Stimulated activated CD4-positive, alpha-beta T cell treated with anti-CD3 and anti-CD28 coated beads, Interleukin-15, amount 100 ng/mL, for 1 hour (primary cell): ENCODE results near the gene CLEC10A.
"Not testable (repeated sequence)": the region's sequence is repeated elsewhere in the genome, so short reads cannot be mapped to it uniquely, and the experiment has no call there.

Source experiments
- DNase-seq, 2 donors: peaks; one replicate each; pipeline ENCODE4 v3.0.0-alpha.2; 2020; ENCODE audit warnings: low read depth in 1 of 2, low spot score in 1 of 2

Gene CLEC10A

DNA sequence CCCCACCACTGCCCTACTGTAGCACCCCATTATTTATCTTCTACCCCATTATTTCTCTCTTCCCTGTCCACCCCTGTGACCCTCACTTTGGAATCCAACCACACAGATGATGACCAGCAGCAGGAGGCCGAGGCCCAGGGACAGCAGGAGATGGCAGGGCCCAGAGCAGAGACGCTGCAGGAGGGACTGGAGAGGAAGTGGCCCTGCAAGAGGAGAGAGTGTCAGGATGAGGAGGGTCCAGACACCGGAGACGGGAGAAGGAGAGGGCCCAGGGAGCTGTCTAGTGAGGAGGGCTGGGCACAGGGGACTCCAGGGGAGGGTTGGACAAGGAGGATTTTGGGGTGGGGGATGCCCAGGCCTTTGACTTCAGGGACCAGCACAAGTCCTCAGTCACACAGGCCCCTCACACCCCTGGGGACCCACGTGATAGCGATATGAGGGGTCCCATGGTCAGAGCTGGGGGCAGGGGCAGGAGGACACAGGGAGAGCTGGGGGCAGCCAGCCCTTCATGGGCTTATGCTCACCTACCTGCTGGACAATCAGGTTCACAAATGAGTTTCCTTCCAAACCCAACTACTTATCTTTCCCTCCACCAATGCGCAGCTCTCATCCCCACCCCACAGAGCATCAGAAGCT, 2.0 kb downstream of the CLEC10A start:
- DNase-seq = no peak

DNA sequence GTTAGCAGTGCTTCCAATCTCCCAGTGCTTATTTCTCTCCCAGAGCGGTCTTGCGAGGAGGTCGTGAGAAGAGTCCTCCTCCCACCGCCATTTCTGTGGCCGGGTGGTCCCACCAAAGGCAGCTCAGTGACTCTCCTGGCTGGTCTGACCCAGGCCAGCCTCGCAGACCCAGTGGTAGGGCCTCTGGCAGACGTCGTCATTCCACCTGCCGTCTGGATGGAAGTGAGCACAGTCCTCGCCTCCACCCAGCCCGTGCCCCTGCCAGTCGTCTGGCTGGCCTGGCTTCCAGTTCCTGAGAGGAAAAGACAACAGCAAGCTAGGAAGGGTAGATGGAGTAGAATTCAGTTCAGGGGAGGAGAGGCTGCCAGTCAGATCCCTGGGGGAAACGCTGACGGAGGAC, 5.1 kb downstream of the CLEC10A start:
- DNase-seq = no peak

DNA sequence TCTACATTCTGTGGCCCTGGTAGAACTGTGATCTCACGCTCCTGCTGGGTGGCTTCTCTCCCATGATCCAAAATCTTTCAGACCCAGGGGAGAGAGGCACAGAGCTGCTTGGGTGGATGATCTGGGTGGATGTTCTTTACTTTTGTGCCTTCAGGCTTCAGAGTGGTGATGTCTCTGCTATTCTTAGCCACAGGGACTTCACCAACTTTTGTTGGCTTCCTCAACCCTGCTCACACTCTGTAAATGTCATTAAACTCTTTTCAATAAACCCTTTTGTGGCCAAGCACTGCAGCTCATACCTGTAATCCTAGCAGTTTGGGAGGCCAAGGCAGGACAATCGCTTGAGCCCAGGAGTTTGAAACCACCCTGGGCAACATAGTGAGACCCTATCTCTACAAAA, 7.6 kb downstream of the CLEC10A start:
- DNase-seq = no peak

DNA sequence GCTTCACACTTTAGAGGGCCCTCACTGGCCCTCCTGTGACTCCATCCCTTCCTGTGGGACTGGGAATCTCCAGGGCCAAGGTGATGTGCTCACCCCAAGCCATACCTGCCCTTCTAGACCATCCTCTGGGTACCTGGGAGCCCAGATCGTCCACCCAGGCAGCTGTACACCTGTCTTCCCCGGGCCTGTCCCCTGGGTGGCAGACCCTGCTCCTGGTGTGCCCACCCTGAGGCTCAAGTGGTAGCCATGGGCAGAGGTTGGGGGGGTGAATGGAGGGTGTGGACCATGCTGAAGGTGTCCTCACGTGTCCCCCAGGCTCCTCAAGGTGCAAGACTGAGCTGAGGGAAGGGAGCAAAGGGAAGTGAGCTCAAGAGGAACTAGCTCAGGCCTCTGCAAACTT, 9.3 kb downstream of the CLEC10A start:
- no peak for DNase-seq

DNA sequence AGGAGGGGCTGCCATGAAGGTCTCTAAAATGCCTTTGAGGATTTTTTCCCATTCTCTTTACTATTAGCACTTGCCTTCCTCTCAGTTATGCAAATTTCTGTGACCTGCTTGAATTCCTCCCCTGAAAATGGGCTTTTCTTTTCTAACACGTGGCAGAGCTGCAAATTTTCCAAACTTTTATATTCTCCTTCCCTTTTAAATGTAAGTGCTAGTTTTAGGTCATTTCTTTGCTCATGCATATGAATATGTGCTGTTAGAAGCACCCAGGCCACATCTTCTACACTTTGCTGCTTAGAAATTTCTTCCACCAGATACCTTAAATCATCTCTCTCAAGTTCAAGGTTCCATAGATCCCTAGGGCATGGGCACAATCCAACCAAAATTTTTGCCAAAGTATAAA, 11.8 kb downstream of the CLEC10A start:
- DNase-seq = no peak

DNA sequence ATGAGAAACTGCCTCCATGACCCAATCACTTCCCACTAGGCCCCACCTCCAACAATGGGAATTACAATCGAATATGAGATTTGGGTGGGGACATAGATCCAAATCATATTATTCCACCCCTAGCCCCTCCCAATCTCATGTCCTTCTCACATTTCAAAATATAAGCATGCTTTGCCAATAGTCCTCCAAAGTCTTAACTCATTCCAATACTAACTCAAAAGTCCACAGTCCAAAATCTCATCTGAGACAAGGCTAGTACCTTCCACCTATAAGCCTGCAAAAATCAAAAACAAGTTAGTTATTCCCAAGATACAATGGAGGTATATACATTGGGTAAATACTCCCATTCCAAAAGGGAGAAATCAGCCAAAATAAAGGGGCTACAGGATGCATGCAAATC, 12.9 kb downstream of the CLEC10A start:
- DNase-seq = no peak

GRCh38 chr17:7064261-7064660, 15.8 kb downstream of the CLEC10A start:
- no peak for DNase-seq

DNA sequence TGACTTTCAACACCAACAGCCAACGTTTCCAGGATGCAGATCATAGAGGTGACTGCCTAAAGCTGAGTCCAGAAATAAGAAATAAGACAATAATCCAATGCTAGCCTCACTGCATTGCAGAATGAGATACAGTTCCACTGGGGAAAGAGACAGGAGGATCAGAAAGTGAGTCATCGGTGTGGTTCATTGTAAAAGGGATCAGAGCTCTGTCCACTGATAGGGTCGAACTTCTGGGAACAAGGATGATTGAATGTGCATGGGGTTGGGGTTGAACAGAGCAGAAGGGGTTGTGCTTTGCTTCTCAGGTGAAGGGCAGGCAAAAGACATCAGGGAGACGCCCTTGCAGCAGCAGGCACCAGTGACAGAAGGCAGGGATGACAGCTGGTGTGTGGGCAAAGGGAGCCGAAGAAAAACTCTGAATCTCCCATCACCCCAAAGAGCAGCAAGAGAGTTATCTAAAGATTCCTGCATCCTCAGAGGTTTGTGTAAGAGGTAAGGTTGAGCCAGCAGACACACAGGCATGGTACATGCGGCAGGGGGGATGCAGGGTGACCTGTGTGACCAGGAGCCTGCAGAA, 16.4 kb downstream of the CLEC10A start:
- no peak for DNase-seq

DNA sequence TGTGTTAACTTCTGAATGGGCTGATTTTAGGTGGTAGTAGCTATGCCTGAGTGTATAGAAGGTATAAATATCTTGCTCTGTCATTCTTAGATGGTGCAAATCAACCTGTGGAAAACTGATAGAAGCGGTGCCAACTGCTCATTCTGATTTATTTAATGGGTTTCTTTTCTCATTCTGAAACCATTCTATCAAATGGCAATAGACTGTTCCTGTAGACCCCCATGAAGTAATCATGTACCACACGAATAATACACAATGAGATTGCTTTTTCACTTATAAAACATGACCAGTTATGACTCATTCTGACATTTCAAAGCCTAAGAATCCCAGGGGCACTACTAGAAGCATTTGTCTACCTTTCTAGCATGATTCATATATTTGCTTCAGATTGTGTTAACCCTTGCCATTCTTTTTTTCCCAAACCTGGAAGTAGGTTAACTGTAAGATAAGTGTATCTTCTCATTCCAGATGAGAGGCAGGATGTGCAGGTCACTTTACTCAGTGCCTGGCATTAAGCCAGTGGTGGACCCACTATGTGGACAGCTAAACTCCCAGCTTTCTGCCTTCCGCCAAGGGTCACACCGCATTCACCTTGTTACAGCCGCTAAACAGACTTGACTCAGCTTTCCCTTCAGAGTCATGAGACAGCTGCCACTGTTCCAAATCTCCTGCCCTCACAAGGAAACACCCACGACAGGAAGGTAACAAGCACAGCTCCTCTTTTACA, 19.7 kb downstream of the CLEC10A start:
- DNase-seq = no peak

DNA sequence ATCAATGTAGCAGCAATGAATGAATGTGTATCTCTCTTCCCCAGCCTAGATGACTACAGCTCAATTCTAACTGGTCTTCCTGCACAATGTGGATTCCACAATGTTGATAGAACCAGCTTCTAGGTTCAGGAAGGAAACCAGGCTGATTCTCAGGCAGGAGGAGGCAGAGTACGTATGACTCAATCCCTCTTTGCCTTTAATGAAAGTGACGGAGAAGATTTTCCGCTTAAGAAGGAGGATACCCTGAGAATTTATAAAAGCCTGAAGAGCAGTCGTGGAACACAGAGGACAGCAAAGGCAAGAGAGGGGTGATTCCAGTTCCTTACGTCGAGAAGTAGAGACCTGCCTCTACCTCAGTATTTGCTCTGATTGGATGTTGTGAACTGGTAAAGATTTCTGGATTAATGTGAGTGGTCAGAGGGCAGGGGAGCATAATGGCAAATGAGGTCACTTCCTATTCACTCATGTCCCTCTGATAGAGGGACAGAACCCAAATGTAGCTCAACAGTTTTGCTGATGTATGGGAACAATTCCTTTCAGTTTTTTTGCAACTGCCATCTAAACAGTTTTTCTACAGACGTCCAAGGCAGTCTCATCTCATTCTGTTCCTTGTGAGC, 21.1 kb downstream of the CLEC10A start:
- DNase-seq = no peak

- DNase-seq = no peak
Measured at GRCh38 chr17:7056386-7056785, 23.7 kb downstream of the CLEC10A start.

DNA sequence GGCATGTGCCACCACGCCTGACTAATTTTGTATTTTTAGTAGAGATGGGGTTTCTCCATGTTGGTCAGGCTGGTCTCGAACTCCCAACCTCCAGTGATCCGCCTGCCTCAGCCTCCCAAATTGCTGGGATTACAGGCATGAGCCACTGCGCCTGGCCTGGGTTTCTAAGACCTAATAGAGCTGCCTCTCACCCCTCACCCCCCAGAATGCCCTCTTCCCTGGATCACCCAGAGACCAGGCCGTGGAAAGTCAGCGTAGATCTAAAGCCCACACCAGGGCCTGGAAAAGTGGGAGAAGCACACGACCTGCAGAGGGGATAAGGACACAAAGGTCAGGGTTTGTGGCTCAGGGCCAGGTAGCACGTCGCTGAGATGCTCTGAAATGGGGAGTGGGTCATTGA, 29.5 kb downstream of the CLEC10A start:
- not testable (repeated sequence) for DNase-seq

- no peak for DNase-seq
Measured at GRCh38 chr17:7048968-7049367, 31.1 kb downstream of the CLEC10A start.

- no peak for DNase-seq
Measured at GRCh38 chr17:7047566-7047965, 32.5 kb downstream of the CLEC10A start.

DNA sequence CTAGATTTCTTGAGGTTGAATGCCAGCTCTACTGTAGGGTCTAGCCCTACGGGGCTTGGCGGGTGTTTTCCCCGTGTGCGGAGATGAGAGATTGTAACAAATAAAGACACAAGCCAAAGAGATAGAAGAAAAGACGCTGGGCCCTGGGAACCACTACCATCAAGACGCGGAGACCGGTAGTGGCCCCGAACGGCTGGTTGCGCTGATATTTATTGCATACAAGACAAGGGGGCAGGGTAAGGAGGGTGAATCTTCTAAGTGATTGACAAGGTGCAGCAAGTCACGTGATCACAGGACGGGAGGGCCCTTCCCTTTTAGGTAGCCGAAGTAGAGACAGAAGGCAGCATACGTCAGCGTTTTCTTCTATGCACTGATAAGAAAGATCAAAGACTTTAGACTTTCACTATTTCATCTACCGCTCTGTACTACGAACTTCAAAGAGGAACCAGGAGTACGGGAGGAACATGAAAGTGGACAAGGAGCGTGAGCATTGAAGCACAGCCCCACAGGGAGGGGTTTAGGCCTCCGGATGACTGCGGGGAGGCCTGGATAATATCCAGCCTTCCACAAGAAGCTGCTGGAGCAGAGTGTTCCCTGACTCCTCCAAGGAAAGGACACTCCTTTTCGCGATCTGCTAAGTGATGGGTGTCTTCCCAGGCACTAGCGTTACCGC, 33.2 kb downstream of the CLEC10A start:
- DNase-seq = peak in 1 of 2 donors; percentile 26

- DNase-seq = no peak
Measured at GRCh38 chr17:7046127-7046724, 33.8 kb downstream of the CLEC10A start.

DNA sequence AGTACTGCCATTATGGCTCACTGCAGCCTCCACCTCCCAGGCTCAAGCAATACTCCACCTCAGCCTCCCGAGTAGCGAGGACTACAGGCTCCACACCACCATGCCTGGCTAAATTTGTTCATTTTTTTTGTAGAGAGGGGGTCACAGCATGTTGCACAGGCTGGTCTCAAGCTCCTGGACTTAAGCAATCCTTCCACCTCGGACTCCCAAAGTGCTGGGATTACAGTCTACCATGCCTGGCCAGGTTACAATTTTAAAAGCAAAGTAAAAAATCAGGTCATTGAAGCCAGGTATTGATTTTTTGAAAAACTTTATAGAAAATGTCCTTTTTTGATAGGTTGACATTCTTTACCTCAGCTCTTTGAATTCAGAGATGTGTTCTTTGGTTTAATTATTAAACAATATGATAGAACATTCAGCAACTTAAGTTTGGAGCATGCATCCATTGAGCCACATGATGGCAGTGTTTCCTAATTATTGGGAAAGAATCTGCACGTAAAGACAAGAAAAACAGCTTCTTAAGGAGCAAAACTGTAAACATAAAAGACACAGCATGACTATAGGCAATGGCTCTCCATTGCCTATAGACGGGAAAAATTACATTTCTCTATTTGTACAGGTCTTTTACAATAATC, 34.4 kb downstream of the CLEC10A start:
- no peak for DNase-seq

- DNase-seq = no peak
Measured at GRCh38 chr17:7043497-7044198, 36.4 kb downstream of the CLEC10A start, which contains the start of gene SLC16A11. Gene SLC16A11, minus strand, starts transcription at chr17:7044092. Its CDS starts 579 bp downstream, at chr17:7043513.

DNA sequence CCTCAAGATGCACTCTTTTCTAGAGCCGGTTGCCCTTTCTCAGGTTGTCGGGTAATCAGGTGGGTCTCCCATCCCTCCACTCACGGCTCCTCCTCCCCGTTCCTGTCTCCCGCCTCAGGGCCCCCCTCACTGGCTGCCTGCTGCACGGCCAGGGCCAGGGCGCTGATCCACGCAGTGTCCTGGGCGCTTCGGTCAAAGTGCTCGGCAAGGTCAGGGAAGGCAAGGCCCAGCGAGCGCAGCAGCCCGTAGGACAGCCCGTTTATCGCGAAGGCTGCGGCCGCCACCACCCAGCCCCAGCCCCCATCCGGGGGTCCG, 36.9 kb downstream of the CLEC10A start:
- DNase-seq = no peak

DNA sequence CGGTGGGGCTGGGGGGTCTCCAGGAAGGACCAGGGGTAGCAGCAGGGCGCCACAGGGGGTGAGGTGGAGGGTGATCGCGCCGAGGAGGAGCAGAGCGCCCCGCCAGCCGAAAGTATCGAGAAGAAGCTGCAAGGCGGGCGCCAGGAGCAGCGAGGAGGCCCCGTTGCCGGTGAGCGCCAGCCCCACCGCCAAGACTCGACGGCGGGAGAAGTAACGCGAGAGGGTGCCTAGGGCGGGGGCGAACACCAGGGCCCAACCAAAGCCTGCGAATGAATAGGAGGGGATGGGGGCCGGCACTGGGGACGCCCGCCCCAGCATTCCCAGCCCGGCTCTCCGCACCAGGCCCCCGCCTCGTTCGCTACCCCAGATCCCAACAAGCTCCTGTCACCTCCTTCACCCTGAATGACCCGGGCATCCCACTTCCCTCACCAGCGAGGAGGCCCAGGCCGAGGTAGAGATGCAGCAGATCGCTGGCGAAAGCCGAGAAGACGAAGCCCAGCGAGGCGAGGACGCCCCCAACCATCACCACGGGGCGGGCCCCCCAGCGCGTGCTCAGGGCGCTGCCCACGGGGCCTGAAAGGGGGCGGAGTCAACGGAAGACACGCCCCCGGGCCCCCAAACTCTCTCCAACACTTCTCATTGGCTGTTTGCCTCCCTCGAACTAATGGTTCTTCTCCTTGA, 37.4 kb downstream of the CLEC10A start:
- DNase-seq = no peak
